HepG2 (cell line): ENCODE results near the gene TMTC2. TPM values are rescaled to one million over a fixed set of nuclear protein-coding genes. Genes with fewer than 3 reads are reported as not detected.

Source experiments
- ATAC-seq: fragments of 200-7000 bp; cut with Tn5 transposase; 3 replicates; pipeline ENCODE4 v1.9.1; 2020; ENCODE audit warnings: mild to moderate bottlenecking, moderate library complexity
- BruUV-seq: library from RNA; stranded (reverse); fragments of 400-500 nt; replicated peaks from 2 replicates; lab custom pipeline; 2021; lab: Mats Ljungman, UMichigan
- CTCF ChIA-PET: fragments of 300-600 bp; formaldehyde crosslinking; extraction: SDS; loops from one replicate; lab custom pipeline; 2021; ENCODE audit warnings: low total read pairs, inconsistent platforms, low intra/inter-chr PET ratio; lab: Yijun Ruan, JAX
- POLR2A ChIA-PET: fragments of 350-600 bp; sonication (Branson Sonifier 250); formaldehyde crosslinking; loops from one replicate; lab custom pipeline; 2020; ENCODE audit warnings: antibody characterized with exemption, inconsistent platforms; lab: Yijun Ruan, JAX
- DNase-seq: peaks from one replicate; pipeline ENCODE4 v3.0.0-alpha.2; 2015; ENCODE audit warnings: low spot score
- FAIRE-seq: peaks from 3 replicates; lab custom pipeline; 2011; peaks lifted over from hg19 to GRCh38; lab: Jason Lieb, UNC
- H2AFZ ChIP-seq: one replicate; pipeline ENCODE4 v1.6.1; 2011; ENCODE audit warnings: low read length, inconsistent platforms
- H3K27ac ChIP-seq: fragments of 300-600 bp; 3 replicates; pipeline ENCODE4 v1.8.0; 2011; ENCODE audit warnings: mixed run types, mild to moderate bottlenecking, mixed read lengths, low read length, inconsistent platforms; ENCODE audit not compliant: insufficient read depth; ENCODE audit errors: extremely low read length
- H3K27me3 ChIP-seq, 2 experiments: fragments of 200-600 bp in 1 of 2; 2 replicates in 1 of 2; 3 replicates in 1 of 2; pipeline versions ENCODE4 v1.6.0 to v1.8.0; 2011; ENCODE audit warnings: low read length in 2 of 2, mild to moderate bottlenecking in 2 of 2, moderate library complexity in 2 of 2, inconsistent platforms in 1 of 2; ENCODE audit not compliant: insufficient read depth in 2 of 2, control insufficient read depth in 1 of 2
- H3K36me3 ChIP-seq, 2 experiments: fragments of 200-600 bp in 1 of 2; replicated peaks in 1 of 2; 2 replicates in 1 of 2; 3 replicates in 1 of 2; pipeline versions ENCODE4 v1.5.1 to v1.8.0; 2011; ENCODE audit warnings: low read length in 2 of 2, inconsistent platforms in 1 of 2; ENCODE audit not compliant: insufficient read depth in 2 of 2, control insufficient read depth in 1 of 2
- H3K4me1 ChIP-seq: 2 replicates; pipeline ENCODE4 v1.5.1; 2012; ENCODE audit warnings: low read length, inconsistent platforms; ENCODE audit not compliant: insufficient read depth
- H3K4me2 ChIP-seq: 2 replicates; pipeline ENCODE4 v1.6.0; 2011; ENCODE audit warnings: low read depth, low read length, inconsistent platforms
- H3K4me3 ChIP-seq, 3 experiments: fragments of 200-600 bp in 1 of 3; sonication (generic), shearing (Covaris generic) in 1 of 3; replicated peaks in 1 of 3; 2 replicates each; pipeline ENCODE4 v1.5.1; 2011 to 2016; ENCODE audit warnings: low read length in 3 of 3, inconsistent platforms in 2 of 3, low read depth in 2 of 3, mild to moderate bottlenecking in 2 of 3, control low read depth in 1 of 3, mixed read lengths in 1 of 3; ENCODE audit not compliant: insufficient read depth in 1 of 3
- H3K79me2 ChIP-seq: one replicate; pipeline ENCODE4 v1.6.1; 2011; ENCODE audit warnings: low read length, inconsistent platforms; ENCODE audit not compliant: insufficient read depth
- H3K9ac ChIP-seq: 2 replicates; pipeline ENCODE4 v1.6.0; 2011; ENCODE audit warnings: mild to moderate bottlenecking, low read depth, low read length, inconsistent platforms; ENCODE audit not compliant: insufficient read depth
- H3K9me3 ChIP-seq: 2 replicates; pipeline ENCODE4 v1.5.1; 2012; ENCODE audit warnings: mild to moderate bottlenecking, low read length
- H4K20me1 ChIP-seq: 2 replicates; pipeline ENCODE4 v1.6.0; 2011; ENCODE audit warnings: inconsistent platforms, mild to moderate bottlenecking, low read length, moderate library complexity; ENCODE audit not compliant: insufficient read depth
- CREBL2 ChIP-seq: sonication (generic); formaldehyde crosslinking; IDR thresholded peaks from 2 replicates; pipeline ENCODE4 v1.8.1; 2023; ENCODE audit warnings: missing genetic modification reagents, mild to moderate bottlenecking, borderline replicate concordance
- EEA1 ChIP-seq: sonication (generic); formaldehyde crosslinking; IDR thresholded peaks from 2 replicates; pipeline ENCODE4 v1.5.1; 2020; ENCODE audit warnings: mild to moderate bottlenecking, missing genetic modification reagents, borderline replicate concordance
- FOXM1 ChIP-seq: sonication (generic); formaldehyde crosslinking; IDR thresholded peaks from 2 replicates; pipeline ENCODE4 v1.5.0; 2020; ENCODE audit warnings: missing genetic modification reagents
- GLI4 ChIP-seq: sonication (generic); formaldehyde crosslinking; IDR thresholded peaks from 2 replicates; pipeline ENCODE4 v1.5.1; 2020; ENCODE audit warnings: missing genetic modification reagents, mild to moderate bottlenecking, moderate library complexity, borderline replicate concordance
- IKZF1 ChIP-seq: fragments of 450-650 bp; IDR thresholded peaks from 2 replicates; pipeline ENCODE4 v1.7.1; 2016
- JUN ChIP-seq: sonication (generic); formaldehyde crosslinking; IDR thresholded peaks from 2 replicates; pipeline ENCODE4 v1.4.0; 2020; ENCODE audit warnings: mild to moderate bottlenecking, missing genetic modification reagents
- KDM4B ChIP-seq: sonication (generic); formaldehyde crosslinking; IDR thresholded peaks from 2 replicates; pipeline ENCODE4 v1.4.0; 2020; ENCODE audit warnings: missing genetic modification reagents
- KMT2B ChIP-seq: IDR thresholded peaks from 2 replicates; pipeline ENCODE4 v1.6.1; 2016; ENCODE audit warnings: missing genetic modification reagents, missing compliant biosample characterization
- NBN ChIP-seq: fragments of 450-650 bp; conservative IDR thresholded peaks from 2 replicates; pipeline ENCODE4 v1.6.1; 2017
- NFYC ChIP-seq: IDR thresholded peaks from 2 replicates; pipeline ENCODE4 v1.6.1; 2016; ENCODE audit warnings: missing genetic modification reagents, missing compliant biosample characterization
- RELA ChIP-seq: sonication (generic); formaldehyde crosslinking; IDR thresholded peaks from 2 replicates; pipeline ENCODE4 v1.4.0; 2020; ENCODE audit warnings: missing genetic modification reagents
- SIN3B ChIP-seq: fragments of 150-350 bp; IDR thresholded peaks from 2 replicates; pipeline ENCODE4 v1.6.1; 2014; ENCODE audit warnings: low read length
- ZBTB38 ChIP-seq: sonication (generic); formaldehyde crosslinking; IDR thresholded peaks from 2 replicates; pipeline ENCODE4 v1.5.1; 2020; ENCODE audit warnings: mild to moderate bottlenecking, missing genetic modification reagents
- ZFP37 ChIP-seq: sonication (generic); formaldehyde crosslinking; IDR thresholded peaks from 2 replicates; pipeline ENCODE4 v1.4.0; 2020; ENCODE audit warnings: missing genetic modification reagents, borderline replicate concordance
- ZFP90 ChIP-seq: sonication (generic); formaldehyde crosslinking; IDR thresholded peaks from 2 replicates; pipeline ENCODE4 v1.8.0; 2022; ENCODE audit warnings: missing genetic modification reagents, mild to moderate bottlenecking, inconsistent platforms, borderline replicate concordance
- ZKSCAN5 ChIP-seq: sonication (generic); formaldehyde crosslinking; IDR thresholded peaks from 2 replicates; pipeline ENCODE4 v1.5.1; 2020; ENCODE audit warnings: mild to moderate bottlenecking, missing genetic modification reagents
- ZMYM3 ChIP-seq: sonication (generic); formaldehyde crosslinking; IDR thresholded peaks from 2 replicates; pipeline ENCODE4 v1.5.1; 2020; ENCODE audit warnings: mild to moderate bottlenecking, missing genetic modification reagents
- ZNF350 ChIP-seq: sonication (generic); formaldehyde crosslinking; IDR thresholded peaks from 2 replicates; pipeline ENCODE4 v1.4.0; 2020; ENCODE audit warnings: mild to moderate bottlenecking, low read depth, missing genetic modification reagents, borderline replicate concordance
- ZNF484 ChIP-seq: sonication (generic); formaldehyde crosslinking; IDR thresholded peaks from 2 replicates; pipeline ENCODE4 v1.5.1; 2020; ENCODE audit warnings: mild to moderate bottlenecking, low read depth, missing genetic modification reagents, borderline replicate concordance
- ZNF572 ChIP-seq: sonication (generic); formaldehyde crosslinking; IDR thresholded peaks from 2 replicates; pipeline ENCODE4 v1.5.1; 2020; ENCODE audit warnings: mild to moderate bottlenecking, missing genetic modification reagents
- ZNF670 ChIP-seq: sonication (generic); formaldehyde crosslinking; IDR thresholded peaks from 2 replicates; pipeline ENCODE4 v1.8.0; 2022; ENCODE audit warnings: mild to moderate bottlenecking, missing genetic modification reagents, borderline replicate concordance
- ZNF672 ChIP-seq: sonication (generic); formaldehyde crosslinking; IDR thresholded peaks from 2 replicates; pipeline ENCODE4 v1.8.1; 2022; ENCODE audit warnings: missing genetic modification reagents
- ZNF790 ChIP-seq: sonication (generic); formaldehyde crosslinking; IDR thresholded peaks from 2 replicates; pipeline ENCODE4 v1.8.0; 2022; ENCODE audit warnings: missing genetic modification reagents, mild to moderate bottlenecking, borderline replicate concordance
- WGBS: methylation state at CpG from one replicate; pipeline ENCODE4 v1.1.6; 2017; ENCODE audit warnings: low lambda C conversion rate; 5-methylcytosine and 5-hydroxymethylcytosine counted together
- in situ Hi-C: cut with HindIII; loops from 2 replicates; pipeline ENCODE4 v1.10.0; 2017; ENCODE audit warnings: low pct_unique_long_range_greater_than_20kb; ENCODE audit not compliant: extremely low pct_ligation_motif_present
- intact Hi-C: fragments of 100-400 bp; cut with micrococcal nuclease; formaldehyde crosslinking; loops from one replicate; pipeline ENCODE4 v1.10.0; 2022; ENCODE audit not compliant: unreplicated experiment
- polyA plus RNA-seq, 8 experiments: library from polyadenylated mRNA; depleted of rRNA in 3 of 8; stranded (reverse) in 7 of 8; unstranded in 1 of 8; fragments of >200 nt; fragmentation: Illumina TruSeq in 4 of 8; extraction: Trizol in 4 of 8; gene quantifications; 2 replicates each; pipeline versions ENCODE4 v1.2.1 to v1.2.3, GENCODE V29; 2011 to 2016; ENCODE audit warnings: low read depth in 4 of 8, missing spikeins in 1 of 8, mixed read lengths in 1 of 8; ENCODE audit not compliant: insufficient read depth in 1 of 8
- total RNA-seq, 5 experiments: library from RNA; depleted of rRNA; stranded (reverse); fragments of >200 nt; fragmentation: Illumina TruSeq; extraction: Trizol; gene quantifications; 2 replicates each; pipeline ENCODE4 v1.2.3, GENCODE V29; 2016; ENCODE audit warnings: low read depth in 1 of 5

Gene TMTC2
- total and polyA plus RNA-seq, 2 of the 13 experiments (the other 11 are each of a cell fraction or from before 2014, with no cell fraction given): 0.55 to 0.63 TPM

- no peak overlapping the region for H3K4me3 ChIP-seq
- BruUV-seq: no TSS peak
- ChIA-PET POLR2A (no interaction called here), CTCF (no interaction called here)
- ATAC-seq (no peak), DNase-seq (no peak)
- H3K4me2 ChIP-seq: no peak overlapping the region
- H3K4me1 ChIP-seq: no peaks in the 10 kb centered on the region
- WGBS: 0% methylated on average over 1 of the region's 1 CpG
- intact Hi-C loops: no loop called here
- no peaks in the 10 kb centered on the region for H4K20me1 ChIP-seq
- H3K27ac ChIP-seq: no peak overlapping the region
- TF ChIP-seq ZMYM3 (CRISPR knock-in tag): no peak
- TF ChIP-seq JUN (CRISPR knock-in tag): no peak
- no peak for TF ChIP-seq ZBTB38 (CRISPR knock-in tag)
- TF ChIP-seq IKZF1: no peak
- no peak for TF ChIP-seq ZFP90 (CRISPR knock-in tag)
- no peak for TF ChIP-seq CREBL2 (CRISPR knock-in tag)
- no peak for TF ChIP-seq RELA (CRISPR knock-in tag)
- TF ChIP-seq ZNF484 (CRISPR knock-in tag): no peak
- no peak for TF ChIP-seq ZNF670 (CRISPR knock-in tag)
- no peak for TF ChIP-seq SIN3B
- TF ChIP-seq, all 625 proteins: peak for 0
- Histone ChIP-seq H2AFZ (no peak overlapping the region), H3K9me3 (no peaks in the 10 kb centered on the region), H3K36me3 (no peaks in the 10 kb centered on the region), H3K9ac (no peak overlapping the region), H3K79me2 (no peaks in the 10 kb centered on the region), H3K27me3 (no peaks in the 10 kb centered on the region)
- in situ Hi-C loops: no loop called here
- no peak for FAIRE-seq
Measured at GRCh38 chr12:82787016-82787415, 100.3 kb downstream of the TMTC2 start.

DNA sequence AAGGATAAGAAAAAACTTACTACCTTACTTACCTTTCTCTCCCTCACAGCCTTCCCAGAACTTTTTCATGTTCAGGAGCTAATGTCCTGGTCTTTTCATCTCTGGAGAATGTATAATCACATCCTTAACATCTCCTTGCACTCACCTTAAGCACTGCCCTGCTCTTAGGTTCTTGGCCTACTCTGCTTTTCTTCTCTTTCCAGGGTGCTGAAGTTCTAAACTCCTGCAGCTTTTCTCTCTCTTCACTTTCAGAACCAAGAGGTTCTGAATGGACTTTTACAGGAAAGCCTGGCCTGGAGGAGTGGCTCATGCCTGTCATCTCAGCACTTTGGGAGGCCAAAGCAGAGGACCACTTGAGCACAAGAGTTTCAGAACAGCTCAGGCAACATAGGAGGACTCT lies 101.9 kb downstream of the TMTC2 start:
- Histone ChIP-seq H2AFZ (no peak overlapping the region), H3K4me1 (no peaks in the 10 kb centered on the region), H4K20me1 (no peaks in the 10 kb centered on the region), H3K27me3 (no peaks in the 10 kb centered on the region), H3K79me2 (no peaks in the 10 kb centered on the region), H3K36me3 (no peaks in the 10 kb centered on the region), H3K9ac (no peak overlapping the region), H3K9me3 (no peaks in the 10 kb centered on the region), H3K27ac (no peak overlapping the region), H3K4me3 (no peak overlapping the region), H3K4me2 (no peak overlapping the region)
- ChIA-PET POLR2A (no interaction called here), CTCF (no interaction called here)
- DNase-seq (no peak), FAIRE-seq (no peak), ATAC-seq (no peak)
- no TSS peak for BruUV-seq
- intact Hi-C loops (no loop called here), in situ Hi-C loops (no loop called here)
- TF ChIP-seq KMT2B (CRISPR knock-in tag): no peak
- no peak for TF ChIP-seq GLI4 (CRISPR knock-in tag)
- no peak for TF ChIP-seq ZFP37 (CRISPR knock-in tag)
- TF ChIP-seq EEA1: no peak
- no peak for TF ChIP-seq ZKSCAN5 (CRISPR knock-in tag)
- TF ChIP-seq ZNF350 (CRISPR knock-in tag): no peak
- TF ChIP-seq KDM4B (CRISPR knock-in tag): no peak
- TF ChIP-seq NBN: no peak
- no peak for TF ChIP-seq NFYC (CRISPR knock-in tag)
- no peak for TF ChIP-seq ZNF572 (CRISPR knock-in tag)
- no peak for TF ChIP-seq ZNF790 (CRISPR knock-in tag)
- no peak for TF ChIP-seq FOXM1 (CRISPR knock-in tag)
- TF ChIP-seq ZNF672 (CRISPR knock-in tag): no peak
